ENCODE data around the gene TNNI3. TPM values are rescaled to one million over a fixed set of nuclear protein-coding genes. Genes with fewer than 3 reads are reported as not detected.

The TNNI3 gene
- total RNA-seq, result 0.72 and 2.1 TPM in 2 replicates

GRCh38 chr19:55157064-55157908 is at the start of gene TNNI3:
TSS of gene TNNI3 (minus strand) at chr19:55157732. CDS start at chr19:55157589, 143 bp downstream.

DNA sequence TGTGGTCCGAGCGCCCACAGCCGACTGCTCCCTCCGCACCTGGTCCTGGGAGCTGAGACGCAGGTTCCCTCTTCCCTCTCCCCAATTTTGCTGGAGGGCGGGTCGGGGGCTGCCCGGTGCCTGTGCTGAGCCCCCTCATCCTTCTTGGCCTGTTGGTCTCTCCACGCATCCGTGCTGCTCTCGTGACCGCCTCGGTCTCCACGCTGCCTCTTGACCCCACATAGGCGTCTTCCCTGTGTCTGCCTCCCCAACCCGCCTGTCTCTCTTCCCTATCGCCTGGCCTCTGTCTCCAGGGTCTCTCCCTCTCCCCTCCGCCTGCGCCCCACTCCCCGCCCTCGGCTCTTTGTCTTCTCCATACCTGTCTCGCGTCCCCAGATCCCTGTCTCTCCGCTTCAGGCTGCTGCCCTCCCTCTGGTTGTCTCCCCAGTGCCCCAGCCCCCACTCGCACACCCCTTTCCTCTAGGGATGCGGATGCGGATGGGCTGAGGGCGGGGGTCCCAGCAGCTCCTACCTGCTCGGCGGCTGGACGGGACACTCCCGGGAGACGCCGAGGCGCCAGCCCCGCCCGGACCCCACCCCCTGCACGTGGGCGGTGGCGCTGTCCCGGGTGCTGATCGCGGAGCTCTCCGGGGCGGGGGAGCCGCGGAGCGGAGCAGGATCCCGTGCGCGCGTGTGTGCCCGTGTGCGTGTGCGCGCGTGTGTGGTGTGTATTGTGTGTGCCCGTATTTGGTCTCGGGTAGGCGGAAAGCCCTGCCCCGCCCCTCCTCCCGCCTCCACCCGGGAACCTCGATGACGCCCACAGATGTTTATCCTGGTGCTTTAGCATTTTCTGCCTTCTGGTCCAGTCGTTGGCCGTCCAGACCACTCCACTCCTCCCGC is 22.3 kb upstream of the TNNI3 start, which contains the start of gene SYT5:
SYT5 (minus strand) TSS at position 684 of the 879 bp plus-strand sequence. CDS start 1,248 bp downstream, outside the sequence.

DNA sequence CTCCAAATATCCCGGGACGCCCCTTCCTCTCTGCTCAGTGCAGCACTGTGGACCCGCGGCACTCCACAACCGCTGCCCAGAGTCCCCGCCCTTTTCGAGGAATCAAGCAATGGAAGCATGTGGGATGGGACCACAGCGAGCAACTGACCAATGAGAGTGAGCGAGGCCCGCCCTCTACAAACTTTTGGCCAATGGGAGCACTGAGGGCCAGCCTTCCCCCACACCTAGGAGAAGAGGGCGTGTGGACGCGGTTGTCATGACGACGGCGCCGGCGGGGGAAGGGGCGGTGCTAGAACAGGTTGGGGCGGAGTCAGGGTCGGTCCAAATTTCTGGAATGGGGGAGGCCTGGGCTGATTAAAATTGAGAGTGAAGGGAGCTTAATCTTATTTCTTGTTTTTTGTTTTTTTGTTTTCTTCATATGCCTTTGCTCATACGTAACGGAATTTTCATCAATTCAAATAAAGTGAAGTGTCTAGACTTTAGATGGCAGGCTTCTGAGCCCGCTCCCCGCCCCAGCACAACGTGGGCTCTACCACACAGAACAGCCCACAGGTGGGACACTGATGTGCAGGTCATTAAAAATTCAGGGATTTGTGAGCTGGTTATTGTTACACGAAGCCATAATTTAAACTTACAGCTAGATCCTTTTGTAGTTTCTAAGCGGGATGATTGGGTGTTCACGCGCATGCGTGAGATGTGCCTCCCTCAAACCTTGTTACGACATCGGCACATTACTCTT is 9.2 kb upstream of the TNNI3 start, which contains the start of gene DNAAF3:
DNAAF3 (minus strand) TSS at position 84 of the 739 bp plus-strand sequence. CDS start 200 bp downstream, outside the sequence.

DNA sequence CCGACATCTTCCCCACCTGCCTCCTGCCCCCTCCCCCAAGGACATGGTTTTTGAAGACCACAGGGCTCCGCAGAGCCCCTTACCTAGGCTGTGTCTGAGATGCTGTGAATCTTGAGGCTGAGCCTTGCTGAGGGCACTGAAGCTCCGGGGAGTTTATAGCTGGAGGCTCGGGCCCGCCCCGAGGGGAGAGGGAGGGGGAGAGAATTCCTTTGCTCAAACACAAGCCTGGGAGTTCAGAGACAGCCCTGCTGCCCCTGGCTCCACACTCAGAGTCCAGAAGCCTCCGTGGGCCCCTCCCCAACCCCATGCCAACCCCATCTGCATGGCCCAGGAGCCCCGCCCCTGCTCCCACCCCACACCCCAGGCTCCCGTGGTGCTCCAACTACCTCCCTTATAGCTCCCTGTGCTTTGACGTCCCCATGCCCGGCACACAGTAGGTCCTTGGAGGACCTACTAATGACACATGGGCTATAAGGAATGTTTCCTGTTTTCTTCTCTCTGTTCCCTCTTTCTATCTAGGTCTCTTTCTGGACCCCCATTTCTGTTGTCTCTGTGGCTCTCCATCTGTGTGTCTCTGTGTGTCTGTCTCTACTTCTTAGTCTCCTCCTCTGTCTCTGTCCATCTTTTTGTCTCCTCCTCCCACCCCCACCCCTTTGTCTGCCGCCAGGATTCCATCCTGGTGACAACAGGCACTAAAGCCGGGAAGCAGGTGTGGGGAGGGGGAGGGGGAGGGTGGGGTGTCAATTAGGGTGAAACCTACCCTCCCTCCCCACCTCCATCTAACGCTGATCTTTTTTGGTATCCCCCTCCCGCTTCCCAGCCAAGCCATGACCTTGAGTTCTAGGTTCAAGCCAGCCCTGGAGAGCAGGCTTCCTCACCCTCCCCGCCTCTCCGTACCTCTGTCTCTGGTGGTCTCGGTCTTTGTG is 8.2 kb downstream of the TNNI3 start, which contains the start of gene TNNT1:
TNNT1 (minus strand) TSS at position 129 of the 926 bp plus-strand sequence. CDS start 2,049 bp downstream, outside the sequence.

DNA sequence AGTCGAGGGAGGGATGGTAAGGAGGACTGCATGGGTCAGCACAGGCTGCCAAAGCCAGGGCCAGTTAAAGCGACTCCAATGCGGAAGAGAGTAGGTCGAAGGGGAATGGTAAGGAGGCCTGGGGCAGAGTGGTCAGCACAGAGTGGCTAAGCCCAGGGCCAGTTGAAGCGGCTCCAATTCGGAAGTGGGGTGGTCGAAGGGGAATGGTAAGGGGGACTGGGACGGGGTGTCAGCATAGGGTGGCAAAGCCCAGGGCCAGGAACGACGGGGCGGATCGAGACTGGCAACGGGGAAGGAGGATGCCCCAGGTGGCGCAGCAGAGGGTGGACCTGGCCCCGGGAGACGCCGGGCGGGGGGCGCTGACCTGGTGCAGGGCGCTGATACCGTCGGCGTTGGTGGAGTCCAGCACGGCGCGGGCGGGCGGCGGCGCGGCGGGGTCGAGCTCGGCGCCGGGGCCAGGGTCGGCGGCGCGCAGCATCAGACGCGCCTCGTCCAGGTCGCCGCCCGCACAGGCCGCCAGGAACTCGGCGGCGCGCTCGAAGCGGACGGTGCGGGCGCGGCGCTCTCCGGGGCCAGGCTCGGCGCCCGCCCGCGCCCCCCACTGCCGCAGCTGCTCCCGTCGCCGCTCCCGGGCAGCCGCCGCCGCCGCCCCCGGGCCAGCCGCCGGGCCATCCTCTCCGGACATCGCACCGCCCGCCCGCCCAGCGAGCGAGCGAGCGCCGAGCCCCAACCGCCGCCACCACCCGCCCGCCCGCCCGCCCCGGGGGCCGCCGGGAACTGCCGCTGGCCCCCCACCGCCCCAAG is 40.5 kb downstream of the TNNI3 start, which contains the start of gene PPP1R12C:
PPP1R12C (minus strand) TSS at position 779 of the 804 bp plus-strand sequence; CDS start at position 685, 94 bp downstream.

Other genes with a start within 250 kb of the TNNI3 start
- not detected in 2 replicates for gene NLRP7, start 210.2 kb downstream of the TNNI3 start, total RNA-seq
- 14.3 and 23.1 TPM in 2 replicates for gene NLRP2, start 191.4 kb downstream of the TNNI3 start, total RNA-seq
- not detected in 2 replicates for gene GP6, start 119.5 kb downstream of the TNNI3 start, total RNA-seq
- gene RDH13, start 94.6 kb downstream of the TNNI3 start, total RNA-seq, result 21.7 and 37.1 TPM in 2 replicates
- gene EPS8L1, start 81.9 kb downstream of the TNNI3 start, total RNA-seq, result 92.1 and 125 TPM in 2 replicates
- gene PPP1R12C, start 40.1 kb downstream of the TNNI3 start, total RNA-seq, result 18.1 and 26.5 TPM in 2 replicates
- gene TNNT1, start 8.5 kb downstream of the TNNI3 start, total RNA-seq, result 79.9 and 106 TPM in 2 replicates
- 1.2 and 1.5 TPM in 2 replicates for gene DNAAF3, start 8.9 kb upstream of the TNNI3 start, total RNA-seq
- gene SYT5, start 22.6 kb upstream of the TNNI3 start, total RNA-seq, result 0.72 and 1.3 TPM in 2 replicates
- 1.7 and 3.0 TPM in 2 replicates for gene PTPRH, start 51.8 kb upstream of the TNNI3 start, total RNA-seq
- 0.21 and 0.24 TPM in 2 replicates for gene TMEM86B, start 71.0 kb upstream of the TNNI3 start, total RNA-seq
- 17.9 and 22.7 TPM in 2 replicates for gene PPP6R1, start 101.3 kb upstream of the TNNI3 start, total RNA-seq
- 37.1 and 43.1 TPM in 2 replicates for gene HSPBP1, start 122.4 kb upstream of the TNNI3 start, total RNA-seq
- gene BRSK1, start 126.3 kb upstream of the TNNI3 start, total RNA-seq, result 0.21 and 0.48 TPM in 2 replicates
- gene TMEM150B, start 167.6 kb upstream of the TNNI3 start, total RNA-seq, result not detected in 2 replicates
- 6.4 and 10.6 TPM in 2 replicates for gene KMT5C, start 182.1 kb upstream of the TNNI3 start, total RNA-seq
- 0.64 TPM in 1 of 2 replicates, not detected in the other for gene COX6B2, start 197.0 kb upstream of the TNNI3 start, total RNA-seq
- gene GARIN5B, start 205.5 kb upstream of the TNNI3 start, total RNA-seq, result not detected in 2 replicates
- gene IL11, start 212.7 kb upstream of the TNNI3 start, total RNA-seq, result 1.7 and 15.9 TPM in 2 replicates
- gene TMEM190, start 219.1 kb upstream of the TNNI3 start, total RNA-seq, result 0.96 TPM in 1 of 2 replicates, not detected in the other
- gene TMEM238, start 226.6 kb upstream of the TNNI3 start, total RNA-seq, result 9.6 and 24.3 TPM in 2 replicates
- 142 and 275 TPM in 2 replicates for gene RPL28, start 228.2 kb upstream of the TNNI3 start, total RNA-seq